ENCODE data around the gene AFAP1L1. TPM values are rescaled to one million over a fixed set of nuclear protein-coding genes. Genes with fewer than 3 reads are reported as not detected.

Gene AFAP1L1
- total RNA-seq, 8 experiments from 2014 or later = 0.17 to 5.0 (median 1.2) TPM

GRCh38 chr5:149298163-149298562 lies 26.5 kb downstream of the AFAP1L1 start:
- no peak for ATAC-seq (replicated peaks in 6 of 8)

GRCh38 chr5:149298842-149299404 lies 27.3 kb downstream of the AFAP1L1 start:
- Histone ChIP-seq H3K4me3 (no peak overlapping the region), H3K4me1 (replicated peaks in 1 of 2) (peaks cover 0 to 10% of the 10 kb centered on the region in 2 donors), H3K27ac (no peak overlapping the region)
- in situ Hi-C loops (cut with MboI; ENCODE audit: low pct_unique_long_range_greater_than_20kb in 2 of 9, low sequenced_read_pairs in 9 of 9, unreplicated experiment in 9 of 9) = no loop called here
- WGBS, 10 experiments = 20 to 90% (median 74%) methylated on average over 2 to 8 of the region's 11 CpGs; no CpG with 5 or more reads in 3 of the 10 experiments
- ATAC-seq (replicated peaks in 6 of 8) = no peak

More at GRCh38 chr5:149298163-149298562, 26.5 kb downstream of the AFAP1L1 start:
- H3K4me3 ChIP-seq = no peak overlapping the region
- WGBS, 10 experiments = 22 to 60% (median 40%) methylated on average over 1 of the region's 1 CpG; no CpG with 5 or more reads in 2 of the 10 experiments
- in situ Hi-C loops (cut with MboI; ENCODE audit: low pct_unique_long_range_greater_than_20kb in 2 of 9, low sequenced_read_pairs in 9 of 9, unreplicated experiment in 9 of 9) = no loop called here
- no peak overlapping the region for H3K27ac ChIP-seq
- peaks cover 0 to 10% of the 10 kb centered on the region in 2 donors for H3K4me1 ChIP-seq (replicated peaks in 1 of 2)

- H3K27ac ChIP-seq = no peak overlapping the region
- no peak overlapping the region for H3K4me3 ChIP-seq
- in situ Hi-C loops (cut with MboI; ENCODE audit: low pct_unique_long_range_greater_than_20kb in 2 of 9, low sequenced_read_pairs in 9 of 9, unreplicated experiment in 9 of 9) = loop anchor here in 2 of 9 experiments (25.0 kb wide), 1 partner anchor 263 kb away; the partner anchor contains the start of gene CSNK1A1 (in 2 of the 2)
- peaks cover 0 to 10% of the 10 kb centered on the region in 2 donors for H3K4me1 ChIP-seq (replicated peaks in 1 of 2)
- 60 to 89% (median 80%) methylated on average over 1 to 2 of the region's 14 CpGs; no CpG with 5 or more reads in 7 of the 10 experiments for WGBS, 10 experiments
- ATAC-seq (replicated peaks in 6 of 8) = peak in 3 of 8 experiments; percentile 35 to 67 (median 59)
Observed at GRCh38 chr5:149299451-149300054, 27.9 kb downstream of the AFAP1L1 start.

- 70 to 93% (median 81%) methylated on average over 2 to 3 of the region's 6 CpGs; no CpG with 5 or more reads in 6 of the 10 experiments for WGBS, 10 experiments
- in situ Hi-C loops (cut with MboI; ENCODE audit: low pct_unique_long_range_greater_than_20kb in 2 of 9, low sequenced_read_pairs in 9 of 9, unreplicated experiment in 9 of 9) = loop anchor here in 2 of 9 experiments (25.0 kb wide), 1 partner anchor 262 kb away; the partner anchor contains the start of gene CSNK1A1 (in 2 of the 2)
- Histone ChIP-seq H3K4me1 (replicated peaks in 1 of 2) (peaks cover 0 to 11% of the 10 kb centered on the region in 2 donors), H3K4me3 (no peak overlapping the region), H3K27ac (no peak overlapping the region)
- no peak for ATAC-seq (replicated peaks in 6 of 8)
Observed at GRCh38 chr5:149300441-149300840, 28.8 kb downstream of the AFAP1L1 start.

- no peak overlapping the region for H3K27ac ChIP-seq
- ATAC-seq (replicated peaks in 6 of 8) = no peak
- H3K4me3 ChIP-seq = no peak overlapping the region
- peaks cover 0 to 19% of the 10 kb centered on the region in 2 donors for H3K4me1 ChIP-seq (replicated peaks in 1 of 2)
- 81 to 100% (median 100%) methylated on average over 1 to 10 of the region's 13 CpGs; no CpG with 5 or more reads in 1 of the 10 experiments for WGBS, 10 experiments
- in situ Hi-C loops (cut with MboI; ENCODE audit: low pct_unique_long_range_greater_than_20kb in 2 of 9, low sequenced_read_pairs in 9 of 9, unreplicated experiment in 9 of 9) = loop anchor here in 2 of 9 experiments (25.0 kb wide), 1 partner anchor 261 kb away; the partner anchor contains the start of gene CSNK1A1 (in 2 of the 2)
Observed at GRCh38 chr5:149301049-149301743, 29.5 kb downstream of the AFAP1L1 start.

GRCh38 chr5:149301744-149302380 lies 30.2 kb downstream of the AFAP1L1 start:
- no peak overlapping the region for H3K4me3 ChIP-seq

GRCh38 chr5:149302641-149303040 lies 31.0 kb downstream of the AFAP1L1 start:
- Histone ChIP-seq H3K27ac (no peak overlapping the region), H3K4me3 (no peak overlapping the region), H3K4me1 (replicated peaks in 1 of 2) (peaks cover 0 to 13% of the 10 kb centered on the region in 2 donors)
- 84 to 100% (median 96%) methylated on average over 3 to 4 of the region's 5 CpGs; no CpG with 5 or more reads in 4 of the 10 experiments for WGBS, 10 experiments
- no peak for ATAC-seq (replicated peaks in 6 of 8)
- in situ Hi-C loops (cut with MboI; ENCODE audit: low pct_unique_long_range_greater_than_20kb in 2 of 9, low sequenced_read_pairs in 9 of 9, unreplicated experiment in 9 of 9) = loop anchor here in 2 of 9 experiments (25.0 kb wide), 1 partner anchor 260 kb away; the partner anchor contains the start of gene CSNK1A1 (in 2 of the 2)

More at GRCh38 chr5:149301744-149302380, 30.2 kb downstream of the AFAP1L1 start:
- in situ Hi-C loops (cut with MboI; ENCODE audit: low pct_unique_long_range_greater_than_20kb in 2 of 9, low sequenced_read_pairs in 9 of 9, unreplicated experiment in 9 of 9) = loop anchor here in 2 of 9 experiments (25.0 kb wide), 1 partner anchor 260 kb away; the partner anchor contains the start of gene CSNK1A1 (in 2 of the 2)
- no peak for ATAC-seq (replicated peaks in 6 of 8)
- 14 to 90% (median 50%) methylated on average over 2 to 6 of the region's 8 CpGs; no CpG with 5 or more reads in 5 of the 10 experiments for WGBS, 10 experiments
- no peak overlapping the region for H3K27ac ChIP-seq
- H3K4me1 ChIP-seq (replicated peaks in 1 of 2) = peaks cover 0 to 20% of the 10 kb centered on the region in 2 donors

GRCh38 chr5:149303210-149303609 lies 31.6 kb downstream of the AFAP1L1 start:
- H3K27ac ChIP-seq = no peak overlapping the region
- ATAC-seq (replicated peaks in 6 of 8) = no peak
- WGBS, 10 experiments = 62 to 92% (median 82%) methylated on average over 1 to 4 of the region's 4 CpGs; no CpG with 5 or more reads in 1 of the 10 experiments
- no peak overlapping the region for H3K4me3 ChIP-seq
- in situ Hi-C loops (cut with MboI; ENCODE audit: low pct_unique_long_range_greater_than_20kb in 2 of 9, low sequenced_read_pairs in 9 of 9, unreplicated experiment in 9 of 9) = loop anchor here in 2 of 9 experiments (25.0 kb wide), 1 partner anchor 259 kb away; the partner anchor contains the start of gene CSNK1A1 (in 2 of the 2)
- H3K4me1 ChIP-seq (replicated peaks in 1 of 2) = peaks cover 0 to 9% of the 10 kb centered on the region in 2 donors

GRCh38 chr5:149304195-149305078 lies 32.8 kb downstream of the AFAP1L1 start:
- in situ Hi-C loops (cut with MboI; ENCODE audit: low pct_unique_long_range_greater_than_20kb in 2 of 9, low sequenced_read_pairs in 9 of 9, unreplicated experiment in 9 of 9) = loop anchor here in 2 of 9 experiments (25.0 kb wide), 1 partner anchor 258 kb away; the partner anchor contains the start of gene CSNK1A1 (in 2 of the 2)
- Histone ChIP-seq H3K4me1 (replicated peaks in 1 of 2) (peaks cover 0 to 9% of the 10 kb centered on the region in 2 donors), H3K27ac (no peak overlapping the region), H3K4me3 (no peak overlapping the region)
- no peak for ATAC-seq (replicated peaks in 6 of 8)
- 87 to 100% (median 100%) methylated on average over 1 to 5 of the region's 11 CpGs; no CpG with 5 or more reads in 4 of the 10 experiments for whole genome bisulfite sequencing, 10 experiments

- Histone ChIP-seq H3K27ac (no peak overlapping the region), H3K4me1 (replicated peaks in 1 of 2) (peaks cover 0 to 9% of the 10 kb centered on the region in 2 donors), H3K4me3 (no peak overlapping the region)
- ATAC-seq (replicated peaks in 6 of 8) = no peak
- WGBS, 10 experiments = 68 to 97% (median 87%) methylated on average over 2 to 6 of the region's 6 CpGs
- in situ Hi-C loops (cut with MboI; ENCODE audit: low pct_unique_long_range_greater_than_20kb in 2 of 9, low sequenced_read_pairs in 9 of 9, unreplicated experiment in 9 of 9) = loop anchor here in 2 of 9 experiments (25.0 kb wide), 1 partner anchor 253 kb away; the partner anchor contains the start of gene CSNK1A1 (in 2 of the 2)
Observed at GRCh38 chr5:149309354-149309753, 37.7 kb downstream of the AFAP1L1 start.

- no peak for ATAC-seq (replicated peaks in 6 of 8)
- in situ Hi-C loops (cut with MboI; ENCODE audit: low pct_unique_long_range_greater_than_20kb in 2 of 9, low sequenced_read_pairs in 9 of 9, unreplicated experiment in 9 of 9) = loop anchor here in 2 of 9 experiments (25.0 kb wide), 1 partner anchor 252 kb away; the partner anchor contains the start of gene CSNK1A1 (in 2 of the 2)
- Histone ChIP-seq H3K4me3 (no peak overlapping the region), H3K27ac (no peak overlapping the region), H3K4me1 (replicated peaks in 1 of 2) (peaks cover 0 to 8% of the 10 kb centered on the region in 2 donors)
- 86 to 96% (median 89%) methylated on average over 1 to 4 of the region's 4 CpGs; no CpG with 5 or more reads in 3 of the 10 experiments for WGBS, 10 experiments
Observed at GRCh38 chr5:149310488-149310887, 38.8 kb downstream of the AFAP1L1 start.
